Mucosa of descending colon (tissue), 3 donors: ENCODE results near the gene ACOT7. TPM values are rescaled to one million over a fixed set of nuclear protein-coding genes. Genes with fewer than 3 reads are reported as not detected.

Source experiments
- ATAC-seq: fragments of 200-7000 bp; cut with Tn5 transposase; one replicate; pipeline ENCODE4 v1.9.1; 2020; ENCODE audit warnings: mild to moderate bottlenecking, moderate library complexity
- DNase-seq, 3 donors: peaks; one replicate each; pipeline ENCODE4 v3.0.0-alpha.2; 2020
- H3K36me3 ChIP-seq: fragments of 200-600 bp; one replicate; pipeline ENCODE4 v1.8.0; 2021; ENCODE audit warnings: low read depth, mild to moderate bottlenecking
- H3K4me1 ChIP-seq: fragments of 200-600 bp; one replicate; pipeline ENCODE4 v1.8.0; 2021; ENCODE audit warnings: low read depth, mild to moderate bottlenecking
- H3K4me3 ChIP-seq: fragments of 200-600 bp; one replicate; pipeline ENCODE4 v1.8.0; 2021; ENCODE audit warnings: mild to moderate bottlenecking
- H3K9me3 ChIP-seq: fragments of 200-600 bp; one replicate; pipeline ENCODE4 v1.8.0; 2021; ENCODE audit warnings: mild to moderate bottlenecking
- CTCF ChIP-seq: fragments of 200-600 bp; IDR thresholded peaks from one replicate; pipeline ENCODE4 v1.8.0; 2022; ENCODE audit warnings: antibody characterized with exemption, mild to moderate bottlenecking
- intact Hi-C, 2 donors: fragments of 100-400 bp; cut with DNase I in 1 of 2; cut with micrococcal nuclease in 1 of 2; formaldehyde crosslinking; loops; one replicate each; pipeline versions ENCODE4 v1.11.0 to v1.11.1; 2022; cut with DNase I, micrococcal nuclease
- total RNA-seq, 3 donors: library from RNA; stranded (reverse); fragmentation: NEBNext Ultra II Directional in 2 of 3; extraction: Animal tissue kit (Norgen Biotek cat#: 25700) in 2 of 3; gene quantifications; one replicate each; pipeline versions ENCODE4 v1.2.1 to v1.2.4, GENCODE V29; 2021 to 2023
- donor health status: DM: no; HTN: no; CAD: no; lungs with moderate emphysema.
- donor health status: DM: no; HTN: no; CAD: no.
- donor health status: DM: no; HTN: yes; CAD: no.

The ACOT7 gene
- total RNA-seq, 3 donors from 2014 or later = 37.9 to 60.1 (median 42.7) TPM

GRCh38 chr1:6329396-6329795, 64.2 kb downstream of the ACOT7 start:
- no peaks in the 10 kb centered on the region for H3K9me3 ChIP-seq
- ATAC-seq (no peak), DNase-seq (no peak)
- no peak overlapping the region for H3K4me3 ChIP-seq
- peaks cover 9% of the 10 kb centered on the region for H3K4me1 ChIP-seq
- TF ChIP-seq CTCF = no peak
- H3K36me3 ChIP-seq = no peaks in the 10 kb centered on the region
- intact Hi-C loops = no loop called here

- ATAC-seq (no peak), DNase-seq (no peak)
- peaks cover 9% of the 10 kb centered on the region for H3K4me1 ChIP-seq
- no peak for TF ChIP-seq CTCF
- H3K36me3 ChIP-seq = no peaks in the 10 kb centered on the region
- intact Hi-C loops = no loop called here
- H3K4me3 ChIP-seq = no peak overlapping the region
- no peaks in the 10 kb centered on the region for H3K9me3 ChIP-seq
These were observed 64.9 kb downstream of the ACOT7 start for GRCh38 chr1:6328696-6329095.

GRCh38 chr1:6328091-6328490, 65.5 kb downstream of the ACOT7 start:
- Histone ChIP-seq H3K36me3 (no peaks in the 10 kb centered on the region), H3K9me3 (no peaks in the 10 kb centered on the region), H3K4me3 (no peak overlapping the region), H3K4me1 (peaks cover 9% of the 10 kb centered on the region)
- ATAC-seq (no peak), DNase-seq (no peak)
- intact Hi-C loops = no loop called here
- no peak for TF ChIP-seq CTCF

GRCh38 chr1:6325482-6325881, 68.1 kb downstream of the ACOT7 start:
- no peak overlapping the region for H3K4me3 ChIP-seq
- DNase-seq (no peak), ATAC-seq (peak; percentile 68)
- intact Hi-C loops = no loop called here
- no peaks in the 10 kb centered on the region for H3K36me3 ChIP-seq
- no peak for TF ChIP-seq CTCF
- no peaks in the 10 kb centered on the region for H3K4me1 ChIP-seq
- H3K9me3 ChIP-seq = no peaks in the 10 kb centered on the region

GRCh38 chr1:6322161-6322560, 71.4 kb downstream of the ACOT7 start:
- Histone ChIP-seq H3K4me3 (no peak overlapping the region), H3K9me3 (no peaks in the 10 kb centered on the region), H3K36me3 (no peaks in the 10 kb centered on the region), H3K4me1 (no peaks in the 10 kb centered on the region)
- DNase-seq (no peak), ATAC-seq (peak; percentile 60)
- intact Hi-C loops = no loop called here
- no peak for TF ChIP-seq CTCF

- intact Hi-C loops = no loop called here
- Histone ChIP-seq H3K4me1 (no peaks in the 10 kb centered on the region), H3K9me3 (no peaks in the 10 kb centered on the region), H3K4me3 (no peak overlapping the region), H3K36me3 (no peaks in the 10 kb centered on the region)
- ATAC-seq = peak; percentile 50
- no peak for TF ChIP-seq CTCF
- DNase-seq = no peak
These were observed 72.4 kb downstream of the ACOT7 start for GRCh38 chr1:6321205-6321604.
